GM12872 (cell line): ENCODE results near the gene SUMO3.

Experiments used
- CTCF ChIP-seq: IDR thresholded peaks from 3 replicates; pipeline ENCODE4 v1.5.1; 2011; ENCODE audit warnings: low read depth, mild to moderate bottlenecking, low read length, moderate library complexity; ENCODE audit not compliant: insufficient read depth

Gene SUMO3

GRCh38 chr21:44819283-44820243, 1.7 kb upstream of the SUMO3 start:
- no peak for TF ChIP-seq CTCF

- TF ChIP-seq CTCF, result no peak
Observed at GRCh38 chr21:44818640-44819011, 764 bp upstream of the SUMO3 start.

- no peak for TF ChIP-seq CTCF
Observed at GRCh38 chr21:44817506-44817880, 369 bp downstream of the SUMO3 start.

GRCh38 chr21:44816761-44817505, 929 bp downstream of the SUMO3 start:
- TF ChIP-seq CTCF, result no peak

- TF ChIP-seq CTCF, result no peak
Observed at GRCh38 chr21:44815852-44816628, 1.8 kb downstream of the SUMO3 start.

- TF ChIP-seq CTCF, result no peak
Observed at GRCh38 chr21:44815225-44815624, 2.6 kb downstream of the SUMO3 start.
